Endothelial cell of umbilical vein (primary cell): ENCODE data around the gene TSPAN5. TPM values are rescaled to one million over a fixed set of nuclear protein-coding genes. Genes with fewer than 3 reads are reported as not detected.

Experiments used
- BruUV-seq: library from RNA; stranded (reverse); fragments of 400-500 nt; replicated peaks from 2 replicates; lab custom pipeline; 2021; lab: Mats Ljungman, UMichigan
- CTCF ChIA-PET: fragments of 300-600, 350-600 bp; sonication (Branson Sonifier 250); formaldehyde crosslinking; loops from one replicate; lab custom pipeline; 2021; ENCODE audit warnings: antibody characterized with exemption, inconsistent platforms; lab: Charles Lee
- POLR2A ChIA-PET: fragments of 300-600, 350-600 bp; sonication (Branson Sonifier 250); formaldehyde crosslinking; loops from one replicate; lab custom pipeline; 2021; ENCODE audit warnings: antibody characterized with exemption, inconsistent platforms; lab: Charles Lee
- DNase-seq: peaks from one replicate; pipeline ENCODE4 v3.0.0-alpha.2; 2011; ENCODE audit warnings: low read depth, low spot score
- FAIRE-seq: peaks from 2 replicates; lab custom pipeline; 2011; peaks lifted over from hg19 to GRCh38; lab: Jason Lieb, UNC
- H2AFZ ChIP-seq: 2 replicates; pipeline ENCODE4 v1.6.0; 2012; ENCODE audit warnings: low read depth, low read length, control low read depth, inconsistent platforms
- H3K27ac ChIP-seq: 2 replicates; pipeline ENCODE4 v1.5.1; 2011; ENCODE audit warnings: low read depth, mild to moderate bottlenecking, control low read depth, low read length, moderate library complexity; ENCODE audit not compliant: insufficient read depth
- H3K27me3 ChIP-seq, 2 experiments: 2 replicates each; pipeline versions ENCODE4 v1.6.0 to v1.6.1; 2011; ENCODE audit warnings: low read length in 2 of 2, mixed read lengths in 1 of 2; ENCODE audit not compliant: control insufficient read depth in 2 of 2, insufficient read depth in 2 of 2
- H3K36me3 ChIP-seq, 2 experiments: 2 replicates in 1 of 2; 3 replicates in 1 of 2; pipeline ENCODE4 v1.5.1; 2011; ENCODE audit warnings: low read length in 2 of 2, mild to moderate bottlenecking in 1 of 2, moderate library complexity in 1 of 2; ENCODE audit not compliant: control insufficient read depth in 2 of 2, insufficient read depth in 2 of 2; ENCODE audit errors: extremely low read depth in 1 of 2
- H3K4me1 ChIP-seq: 3 replicates; pipeline ENCODE4 v1.5.1; 2011; ENCODE audit warnings: mild to moderate bottlenecking, low read length; ENCODE audit not compliant: control insufficient read depth, insufficient read depth; ENCODE audit errors: extremely low read depth
- H3K4me2 ChIP-seq: 2 replicates; pipeline ENCODE4 v1.6.1; 2011; ENCODE audit warnings: low read length, control low read depth, mixed read lengths; ENCODE audit not compliant: insufficient read depth
- H3K4me3 ChIP-seq, 3 experiments: fragments of 200-600 bp in 1 of 3; sonication (generic), shearing (Covaris generic) in 1 of 3; replicated peaks in 1 of 3; 2 replicates each; pipeline ENCODE4 v1.5.1; 2011 to 2016; ENCODE audit warnings: control low read depth in 3 of 3, low read length in 3 of 3, mild to moderate bottlenecking in 2 of 3, inconsistent platforms in 1 of 3, low read depth in 1 of 3, moderate library complexity in 1 of 3; ENCODE audit not compliant: insufficient read depth in 1 of 3
- H3K79me2 ChIP-seq: 2 replicates; pipeline ENCODE4 v1.6.0; 2012; ENCODE audit warnings: low read length, inconsistent platforms; ENCODE audit not compliant: control insufficient read depth, insufficient read depth
- H3K9ac ChIP-seq: replicated peaks from 2 replicates; pipeline ENCODE3; 2011; ENCODE audit warnings: low read length, control low read depth; ENCODE audit not compliant: insufficient read depth; ENCODE audit errors: extremely low read depth
- H3K9me1 ChIP-seq: replicated peaks from 3 replicates; pipeline ENCODE4 v1.6.0; 2011; ENCODE audit warnings: mild to moderate bottlenecking, low read length; ENCODE audit not compliant: control insufficient read depth, insufficient read depth; ENCODE audit errors: extremely low read depth
- H3K9me3 ChIP-seq: replicated peaks from 2 replicates; pipeline ENCODE4 v1.5.1; 2012; ENCODE audit warnings: low read length, inconsistent platforms; ENCODE audit not compliant: control insufficient read depth, insufficient read depth
- H4K20me1 ChIP-seq: replicated peaks from 2 replicates; pipeline ENCODE3; 2011; ENCODE audit warnings: mild to moderate bottlenecking, low read length; ENCODE audit not compliant: control insufficient read depth, insufficient read depth; ENCODE audit errors: extremely low read depth
- CTCF ChIP-seq, 2 donors: IDR thresholded peaks; 1 replicate in 1 of 2; 2 replicates in 1 of 2; pipeline ENCODE4 v1.5.1; 2011; ENCODE audit warnings: low read length in 2 of 2, mild to moderate bottlenecking in 2 of 2, moderate library complexity in 2 of 2, control low read depth in 1 of 2, inconsistent platforms in 1 of 2, low read depth in 1 of 2; ENCODE audit not compliant: insufficient read depth in 1 of 2; ENCODE audit errors: extremely low read depth in 1 of 2
- FOS ChIP-seq: IDR thresholded peaks from 2 replicates; pipeline ENCODE4 v1.6.1; 2011; ENCODE audit warnings: mild to moderate bottlenecking, low read length, moderate library complexity, borderline replicate concordance; ENCODE audit not compliant: insufficient read depth
- JUN ChIP-seq: IDR thresholded peaks from 2 replicates; pipeline ENCODE4 v1.6.1; 2011; ENCODE audit warnings: borderline replicate concordance, low read depth; ENCODE audit not compliant: insufficient read length, insufficient read depth
- MYC ChIP-seq: IDR thresholded peaks from one replicate; pipeline ENCODE4 v1.6.1; 2011; ENCODE audit warnings: mild to moderate bottlenecking, low read depth, low read length
- dilution Hi-C: fragments of 300-500 bp; cut with MboI; formaldehyde crosslinking; loops from one replicate; pipeline ENCODE4 v1.15.0; 2019; ENCODE audit warnings: low sequenced_read_pairs; ENCODE audit not compliant: extremely low pct_ligation_motif_present
- intact Hi-C: fragments of 100-400 bp; cut with micrococcal nuclease; formaldehyde crosslinking; loops from one replicate; pipeline ENCODE4 v1.10.0; 2022
- polyA plus RNA-seq, 4 experiments: library from polyadenylated mRNA; depleted of rRNA in 3 of 4; stranded (reverse) in 3 of 4; unstranded in 1 of 4; fragments of >200 nt; gene quantifications; 2 replicates each; pipeline versions ENCODE4 v1.2.1 to v1.2.3, GENCODE V29; 2011 to 2012; ENCODE audit warnings: missing spikeins in 1 of 4
- total RNA-seq: library from RNA; stranded (reverse); gene quantifications from 2 replicates; pipeline ENCODE4 v1.2.3, GENCODE V29; 2021

The TSPAN5 gene
- total and polyA plus RNA-seq, 2 donors (not counting 3 experiments of a cell fraction or from before 2014, with no cell fraction given): 45.1 to 50.2 TPM

DNA sequence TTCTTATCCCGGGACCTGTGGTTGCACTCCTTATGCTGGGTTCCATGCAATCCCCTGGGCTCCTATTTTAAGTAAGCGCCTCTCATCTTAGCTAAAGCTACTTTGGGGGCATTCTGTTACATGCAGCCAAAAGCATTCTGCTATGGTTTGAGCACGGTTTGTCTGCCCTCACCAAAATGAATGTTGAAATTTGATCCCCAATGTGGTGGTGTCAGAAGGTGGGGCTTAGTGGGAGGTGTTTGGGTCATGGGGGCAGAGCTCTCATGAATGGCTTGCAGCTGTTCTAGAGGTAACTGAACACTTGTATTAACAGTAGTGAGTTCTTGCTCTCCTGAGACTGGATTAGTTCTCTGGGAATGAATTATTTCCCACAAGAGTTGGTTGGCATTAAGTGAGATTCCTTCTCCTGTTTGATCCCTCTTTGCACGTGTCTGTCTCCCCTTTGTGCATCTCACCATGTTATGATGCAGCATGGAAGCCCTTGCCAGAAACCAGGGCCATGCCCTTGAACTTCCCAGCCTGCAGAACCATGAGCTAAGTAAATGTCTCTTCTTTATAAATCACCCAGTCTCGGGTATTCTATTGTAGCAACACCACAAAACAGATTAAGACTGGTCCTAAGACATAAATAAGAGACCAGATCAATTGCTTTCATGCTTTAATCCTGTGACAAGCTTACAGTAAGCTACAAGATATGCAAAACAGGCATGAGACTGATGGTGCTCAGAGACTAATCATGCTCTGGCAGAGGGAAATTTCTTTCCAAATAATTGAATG lies 141.8 kb downstream of the TSPAN5 start:
- H3K4me1 ChIP-seq: peaks cover 41% of the 10 kb centered on the region
- CTCF ChIA-PET: interaction anchor here (0.9 to 1.2 kb wide), 4 partner anchors 9 to 286 kb away, joined by 3 to 4 read pairs (median 3); no protein-coding TSS in a partner anchor

GRCh38 chr4:98516042-98516440 lies 142.4 kb downstream of the TSPAN5 start:
- Histone ChIP-seq H4K20me1 (no peaks in the 10 kb centered on the region), H3K9me3 (no peaks in the 10 kb centered on the region), H3K27me3 (no peaks in the 10 kb centered on the region), H3K4me1 (peaks cover 36% of the 10 kb centered on the region), H3K27ac (peak overlapping the region; percentile 38), H3K79me2 (peaks cover 29% of the 10 kb centered on the region), H3K4me3 (no peak overlapping the region), H3K9me1 (no peaks in the 10 kb centered on the region), H2AFZ (no peak overlapping the region), H3K36me3 (no peaks in the 10 kb centered on the region), H3K9ac (no peak overlapping the region), H3K4me2 (peak overlapping the region; percentile 42)
- no TSS peak for BruUV-seq
- CTCF ChIA-PET: interaction anchor here (0.9 to 1.2 kb wide), 4 partner anchors 9 to 287 kb away, joined by 3 to 4 read pairs (median 3); no protein-coding TSS in a partner anchor
- TF ChIP-seq JUN: peak; percentile 79
- no peak for TF ChIP-seq CTCF (IDR thresholded peaks at IDR 0.05; ENCODE audit: extremely low read depth in 1 of 2, insufficient read depth in 1 of 2, low read depth in 1 of 2, low read length in 2 of 2)
- peak; percentile 98 for TF ChIP-seq FOS
- FAIRE-seq (peak; percentile 55), DNase-seq (peak; percentile 64)
- intact Hi-C loops: no loop called here
- dilution Hi-C loops: no loop called here
- POLR2A ChIA-PET: no interaction called here

More for the DNA sequence above, 141.8 kb downstream of the TSPAN5 start:
- H3K4me2 ChIP-seq: no peak overlapping the region
- no peaks in the 10 kb centered on the region for H3K9me1 ChIP-seq
- POLR2A ChIA-PET: no interaction called here
- peaks cover 33% of the 10 kb centered on the region for H3K79me2 ChIP-seq
- H3K4me3 ChIP-seq: no peak overlapping the region
- H3K9me3 ChIP-seq: no peaks in the 10 kb centered on the region
- no peak for FAIRE-seq
- dilution Hi-C loops (no loop called here), intact Hi-C loops (no loop called here)
- H4K20me1 ChIP-seq: no peaks in the 10 kb centered on the region
- no peak for TF ChIP-seq MYC
- DNase-seq: no peak
- no peak overlapping the region for H2AFZ ChIP-seq
- peak overlapping the region; percentile 38 for H3K27ac ChIP-seq
- H3K36me3 ChIP-seq: no peaks in the 10 kb centered on the region
- BruUV-seq: no TSS peak
- no peak overlapping the region for H3K9ac ChIP-seq
- no peaks in the 10 kb centered on the region for H3K27me3 ChIP-seq
